Fibroblast of mammary gland (primary cell): ENCODE measurements around the gene EPN1.

Experiments
- DNase-seq: peaks from one replicate; pipeline ENCODE4 v3.0.0-alpha.2; 2010; ENCODE audit warnings: low read depth
- H3K4me3 ChIP-seq: 2 replicates; pipeline ENCODE4 v1.5.1; 2011; ENCODE audit warnings: low read depth, mild to moderate bottlenecking, low read length, moderate library complexity; ENCODE audit not compliant: control insufficient read depth
- TF ChIP-seq, protein P1 (sequence below): conservative IDR thresholded peaks from 2 replicates; pipeline ENCODE4 v1.5.1; 2011; ENCODE audit warnings: low read depth, low read length, inconsistent platforms; ENCODE audit not compliant: control insufficient read depth, insufficient read depth

EPN1 gene

DNA sequence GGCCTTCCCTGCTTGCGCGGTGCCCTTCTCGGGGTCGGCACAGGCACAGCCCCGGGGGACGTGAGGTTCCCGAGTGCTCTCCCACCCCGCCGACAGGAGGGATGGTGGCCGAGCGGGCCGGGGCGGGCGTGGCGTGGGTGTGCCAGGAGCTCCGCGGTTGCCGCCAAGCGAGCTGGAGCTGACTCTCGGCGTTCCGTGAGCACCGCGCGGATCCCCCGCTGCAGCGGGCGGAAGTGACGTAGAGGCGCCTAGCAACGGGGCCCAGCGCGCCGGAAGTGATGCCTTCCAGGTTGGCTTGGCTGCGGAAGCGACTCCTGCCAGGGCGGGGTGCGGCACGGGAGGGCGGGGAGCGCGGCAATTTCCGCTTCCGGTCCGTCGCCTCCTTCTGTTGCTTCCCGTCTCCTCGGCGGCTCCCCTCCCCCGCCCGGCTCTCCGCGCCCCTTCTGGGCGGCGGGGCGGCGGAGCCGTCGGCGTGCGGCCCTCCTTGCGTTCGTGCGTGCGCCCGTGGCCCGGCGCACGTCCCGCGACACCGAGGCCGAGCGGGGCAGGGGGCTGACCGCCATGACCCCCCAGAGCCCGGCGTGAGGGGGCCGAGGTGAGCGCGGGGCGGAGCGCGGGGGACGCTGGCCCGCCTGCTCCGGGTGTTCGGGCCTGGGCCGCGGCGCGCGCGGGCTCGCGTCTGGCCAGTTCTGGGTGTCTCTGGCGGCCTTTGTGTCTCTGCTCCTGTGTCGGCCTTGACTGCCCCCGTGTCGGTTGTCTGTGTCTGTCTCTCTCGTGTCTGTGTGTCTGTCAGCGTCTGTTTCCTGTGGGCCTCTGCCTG, at the start of gene EPN1:
TSS of gene EPN1 (plus strand) at position 386 of the 820 bp plus-strand sequence. CDS start 3,402 bp downstream, outside the sequence.
- TF ChIP-seq, protein P1, sequence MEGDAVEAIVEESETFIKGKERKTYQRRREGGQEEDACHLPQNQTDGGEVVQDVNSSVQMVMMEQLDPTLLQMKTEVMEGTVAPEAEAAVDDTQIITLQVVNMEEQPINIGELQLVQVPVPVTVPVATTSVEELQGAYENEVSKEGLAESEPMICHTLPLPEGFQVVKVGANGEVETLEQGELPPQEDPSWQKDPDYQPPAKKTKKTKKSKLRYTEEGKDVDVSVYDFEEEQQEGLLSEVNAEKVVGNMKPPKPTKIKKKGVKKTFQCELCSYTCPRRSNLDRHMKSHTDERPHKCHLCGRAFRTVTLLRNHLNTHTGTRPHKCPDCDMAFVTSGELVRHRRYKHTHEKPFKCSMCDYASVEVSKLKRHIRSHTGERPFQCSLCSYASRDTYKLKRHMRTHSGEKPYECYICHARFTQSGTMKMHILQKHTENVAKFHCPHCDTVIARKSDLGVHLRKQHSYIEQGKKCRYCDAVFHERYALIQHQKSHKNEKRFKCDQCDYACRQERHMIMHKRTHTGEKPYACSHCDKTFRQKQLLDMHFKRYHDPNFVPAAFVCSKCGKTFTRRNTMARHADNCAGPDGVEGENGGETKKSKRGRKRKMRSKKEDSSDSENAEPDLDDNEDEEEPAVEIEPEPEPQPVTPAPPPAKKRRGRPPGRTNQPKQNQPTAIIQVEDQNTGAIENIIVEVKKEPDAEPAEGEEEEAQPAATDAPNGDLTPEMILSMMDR, result no peak
- peak; percentile 96 for DNase-seq
- peak within 1 kb of the TSS; percentile 72 for H3K4me3 ChIP-seq

DNA sequence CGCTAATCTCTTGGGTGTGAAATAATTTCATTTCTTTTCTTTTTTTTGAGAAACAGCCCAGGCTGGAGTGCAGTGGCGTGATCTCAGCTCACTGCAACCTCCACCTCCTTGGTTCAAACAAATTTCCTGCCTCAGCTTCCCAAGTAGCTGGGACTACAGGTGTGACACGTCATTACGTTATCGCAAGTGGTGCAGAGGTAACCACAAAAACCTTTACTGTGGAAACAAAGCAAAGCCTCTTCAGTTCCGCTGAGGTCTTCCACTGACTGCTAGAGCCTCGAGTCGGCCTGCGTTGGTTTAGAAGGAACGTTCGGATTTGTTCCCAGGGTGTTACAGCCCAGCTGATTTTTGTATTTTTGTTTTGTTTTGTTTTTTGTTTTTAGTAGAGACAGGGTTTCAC, 48.7 kb upstream of the EPN1 start:
- no peak overlapping the region for H3K4me3 ChIP-seq
- DNase-seq, result no peak

DNA sequence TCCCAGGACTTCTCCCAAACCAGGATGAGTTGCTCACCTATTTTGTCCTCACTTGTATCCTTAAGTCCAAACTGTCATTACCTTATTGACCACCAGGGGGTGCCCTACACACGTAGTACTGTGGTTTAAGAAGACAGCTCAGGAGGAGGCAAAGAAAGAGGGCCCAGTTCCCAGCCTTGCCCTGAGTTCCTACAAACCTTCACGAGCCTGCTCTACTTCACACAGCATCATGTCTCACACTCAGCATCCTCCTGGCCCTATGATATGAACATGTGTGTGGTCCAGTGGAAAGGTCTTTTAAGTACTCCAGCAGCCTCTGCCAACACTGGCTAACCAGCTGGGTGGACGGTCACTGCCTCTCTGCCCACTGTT, 42.6 kb upstream of the EPN1 start:
- no peak overlapping the region for H3K4me3 ChIP-seq
- peak; percentile 97 for DNase-seq
- TF ChIP-seq, protein P1, result peak; percentile 83

More for the DNA sequence above, 48.7 kb upstream of the EPN1 start:
- TF ChIP-seq, protein P1, result no peak

DNA sequence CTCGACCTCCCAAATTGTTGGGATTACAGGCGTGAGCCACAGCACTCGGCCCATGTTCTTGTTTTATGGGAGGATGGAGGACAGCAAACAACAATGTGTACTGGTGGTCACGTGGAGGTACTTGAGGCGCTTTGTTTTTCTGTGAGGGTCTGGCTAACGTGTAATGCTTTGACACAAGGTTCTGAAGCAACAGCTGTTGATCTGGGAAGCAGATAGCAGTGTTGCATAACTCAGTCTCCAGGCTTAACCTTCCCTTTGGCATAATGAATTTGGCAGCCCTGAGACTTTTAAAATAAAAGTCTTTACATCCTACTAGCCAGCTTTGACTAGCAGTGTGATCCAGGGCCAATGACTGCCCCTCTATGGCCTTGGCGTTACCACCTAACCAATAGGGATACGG, 41.2 kb upstream of the EPN1 start:
- H3K4me3 ChIP-seq, result no peak overlapping the region
- TF ChIP-seq, protein P1, result no peak
- no peak for DNase-seq

DNA sequence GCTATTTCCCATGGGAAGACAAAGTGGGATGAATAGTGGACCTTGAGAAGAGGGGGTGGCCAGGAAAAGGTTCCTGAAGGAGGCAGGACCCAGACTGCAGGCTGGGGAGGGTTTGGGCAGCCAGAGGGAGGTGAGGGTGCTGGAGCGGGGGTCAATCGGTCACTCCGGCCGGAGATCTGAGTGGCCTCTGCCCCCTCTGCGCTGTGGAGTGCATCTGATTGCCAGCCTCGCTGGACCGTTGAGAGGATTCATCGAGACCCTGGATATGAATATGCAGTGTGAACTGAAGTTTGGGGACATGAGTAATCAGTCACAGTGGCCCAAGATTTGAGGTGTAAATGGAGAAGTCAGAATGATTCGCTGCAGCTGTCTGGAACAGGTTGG, 39.7 kb upstream of the EPN1 start:
- no peak for DNase-seq
- TF ChIP-seq, protein P1, result no peak
- H3K4me3 ChIP-seq, result peak overlapping the region; percentile 87

DNA sequence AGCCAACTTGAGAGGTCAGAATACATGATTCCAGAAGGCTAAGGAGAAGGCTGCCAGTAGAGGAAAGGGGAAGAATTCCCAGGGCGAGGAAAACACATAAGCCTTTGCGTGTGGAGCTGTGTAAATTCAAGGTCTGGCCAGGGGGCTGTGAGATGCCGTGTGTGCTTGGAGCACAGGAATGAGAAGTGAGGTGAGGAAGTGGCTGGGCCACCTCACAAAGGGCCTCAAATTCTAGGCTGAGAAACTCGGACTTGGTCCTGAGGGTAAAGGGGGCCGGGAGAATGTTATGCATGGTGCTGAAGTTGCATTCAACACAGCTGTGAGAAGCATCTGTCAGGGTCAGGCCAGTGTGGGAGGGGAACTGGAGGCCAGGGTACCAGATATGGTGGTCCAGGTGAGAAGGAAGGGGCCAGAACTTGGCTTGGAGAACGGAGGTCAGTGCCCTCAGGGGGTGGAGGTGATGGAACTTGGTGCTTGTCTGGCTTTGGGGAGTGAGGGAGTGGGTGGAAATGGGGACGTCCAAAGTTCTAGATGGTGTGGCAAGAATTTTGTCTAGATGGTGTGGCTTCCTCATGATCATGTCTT, 39.1 kb upstream of the EPN1 start:
- TF ChIP-seq, protein P1, result no peak
- no peak for DNase-seq
- peak overlapping the region; percentile 87 for H3K4me3 ChIP-seq
